Panc1 (cell line): ENCODE results near the gene CNEP1R1. TPM values are rescaled to one million over a fixed set of nuclear protein-coding genes. Genes with fewer than 3 reads are reported as not detected.

Experiments used
- ATAC-seq: fragments of 200-7000 bp; cut with Tn5 transposase; 2 replicates; pipeline ENCODE4 v1.9.1; 2020; ENCODE audit warnings: mild to moderate bottlenecking, moderate library complexity
- BruUV-seq: library from RNA; stranded (reverse); fragments of 400-500 nt; replicated peaks from 2 replicates; lab custom pipeline; 2021; lab: Mats Ljungman, UMichigan
- CTCF ChIA-PET: fragments of 300-600 bp; sonication (Branson Sonifier 250); formaldehyde crosslinking; loops from one replicate; lab custom pipeline; 2022; ENCODE audit warnings: antibody characterized with exemption; lab: Charles Lee
- POLR2A ChIA-PET: fragments of 300-600 bp; sonication (Branson Sonifier 250); formaldehyde crosslinking; loops from one replicate; lab custom pipeline; 2022; ENCODE audit warnings: antibody characterized with exemption; lab: Charles Lee
- DNase-seq: peaks from one replicate; pipeline ENCODE4 v3.0.0-alpha.2; 2010; ENCODE audit warnings: low read depth, low spot score
- H3K27ac ChIP-seq: 2 replicates; pipeline ENCODE4 v1.5.1; 2011; ENCODE audit warnings: mild to moderate bottlenecking, low read length, inconsistent platforms
- H3K27me3 ChIP-seq: fragments of 200-500 bp; sonication (Bioruptor generic); 2 replicates; pipeline ENCODE4 v1.6.0; 2014; ENCODE audit warnings: low read length, inconsistent platforms; ENCODE audit not compliant: control insufficient read depth, insufficient read depth
- H3K36me3 ChIP-seq: fragments of 200-500 bp; sonication (Bioruptor generic); 2 replicates; pipeline ENCODE4 v1.5.1; 2014; ENCODE audit warnings: inconsistent platforms, mild to moderate bottlenecking, low read length, moderate library complexity; ENCODE audit not compliant: control insufficient read depth, insufficient read depth
- H3K4me1 ChIP-seq: 2 replicates; pipeline ENCODE4 v1.5.1; 2011; ENCODE audit warnings: inconsistent platforms, mild to moderate bottlenecking, low read length, moderate library complexity; ENCODE audit not compliant: control insufficient read depth, insufficient read depth
- H3K4me3 ChIP-seq, 2 experiments: 2 replicates each; pipeline ENCODE4 v1.5.1; 2011 to 2012; ENCODE audit warnings: low read depth in 2 of 2, low read length in 2 of 2, mild to moderate bottlenecking in 2 of 2, inconsistent platforms in 1 of 2, moderate library complexity in 1 of 2
- H3K9me3 ChIP-seq: fragments of 200-500 bp; sonication (Bioruptor generic); 2 replicates; pipeline ENCODE4 v1.5.1; 2014; ENCODE audit warnings: low read depth, mild to moderate bottlenecking, inconsistent platforms, low read length, moderate library complexity; ENCODE audit not compliant: control insufficient read depth, insufficient read depth
- POLR2AphosphoS5 ChIP-seq: IDR thresholded peaks from 2 replicates; pipeline ENCODE4 v1.6.1; 2012; ENCODE audit warnings: mild to moderate bottlenecking, low read depth, low read length, moderate library complexity
- REST ChIP-seq, 2 experiments: IDR thresholded peaks; 2 replicates each; pipeline ENCODE4 v1.6.1; 2011 to 2012; ENCODE audit warnings: low read depth in 2 of 2, control low read depth in 1 of 2, low read length in 1 of 2, mild to moderate bottlenecking in 1 of 2, moderate library complexity in 1 of 2; ENCODE audit not compliant: insufficient read depth in 1 of 2
- SIN3A ChIP-seq: IDR thresholded peaks from 2 replicates; pipeline ENCODE4 v1.6.1; 2012; ENCODE audit warnings: low read depth, mild to moderate bottlenecking, low read length, moderate library complexity, borderline replicate concordance; ENCODE audit not compliant: insufficient read depth
- TCF7L2 ChIP-seq: IDR thresholded peaks from 2 replicates; pipeline ENCODE4 v1.6.1; 2011; ENCODE audit warnings: mild to moderate bottlenecking, low read depth, low read length, inconsistent platforms
- in situ Hi-C: cut with HindIII; loops from 2 replicates; pipeline ENCODE4 v1.10.0; 2016; ENCODE audit warnings: low sequenced_read_pairs, low pct_unique_long_range_greater_than_20kb
- intact Hi-C: fragments of 100-400 bp; cut with micrococcal nuclease; formaldehyde crosslinking; loops from one replicate; pipeline ENCODE4 v1.10.0; 2022; ENCODE audit not compliant: unreplicated experiment
- total RNA-seq: library from RNA; stranded (reverse); gene quantifications from one replicate; pipeline ENCODE4 v1.2.1, GENCODE V29; 2021; ENCODE audit not compliant: unreplicated experiment
- TF ChIP-seq, protein P1 (sequence below): fragments of 450-650 bp; IDR thresholded peaks from 2 replicates; pipeline ENCODE4 v1.5.1; 2017; ENCODE audit warnings: mild to moderate bottlenecking

The CNEP1R1 gene
- total RNA-seq, 1 experiment from 2014 or later = 22.0 TPM

- Histone ChIP-seq H3K9me3 (no peaks in the 10 kb centered on the region), H3K27ac (no peak overlapping the region), H3K36me3 (no peaks in the 10 kb centered on the region), H3K4me1 (no peaks in the 10 kb centered on the region), H3K27me3 (no peaks in the 10 kb centered on the region), H3K4me3 (no peak overlapping the region)
- no peak for DNase-seq
- no peak for ATAC-seq
- BruUV-seq = no TSS peak
- POLR2A ChIA-PET = no interaction called here
- CTCF ChIA-PET = no interaction called here
- TF ChIP-seq TCF7L2 (no peak), REST (IDR thresholded peaks at IDR 0.05; ENCODE audit: insufficient read depth in 1 of 2, low read depth in 2 of 2, low read length in 1 of 2) (no peak), POLR2AphosphoS5 (no peak), SIN3A (no peak)
- TF ChIP-seq, protein P1, sequence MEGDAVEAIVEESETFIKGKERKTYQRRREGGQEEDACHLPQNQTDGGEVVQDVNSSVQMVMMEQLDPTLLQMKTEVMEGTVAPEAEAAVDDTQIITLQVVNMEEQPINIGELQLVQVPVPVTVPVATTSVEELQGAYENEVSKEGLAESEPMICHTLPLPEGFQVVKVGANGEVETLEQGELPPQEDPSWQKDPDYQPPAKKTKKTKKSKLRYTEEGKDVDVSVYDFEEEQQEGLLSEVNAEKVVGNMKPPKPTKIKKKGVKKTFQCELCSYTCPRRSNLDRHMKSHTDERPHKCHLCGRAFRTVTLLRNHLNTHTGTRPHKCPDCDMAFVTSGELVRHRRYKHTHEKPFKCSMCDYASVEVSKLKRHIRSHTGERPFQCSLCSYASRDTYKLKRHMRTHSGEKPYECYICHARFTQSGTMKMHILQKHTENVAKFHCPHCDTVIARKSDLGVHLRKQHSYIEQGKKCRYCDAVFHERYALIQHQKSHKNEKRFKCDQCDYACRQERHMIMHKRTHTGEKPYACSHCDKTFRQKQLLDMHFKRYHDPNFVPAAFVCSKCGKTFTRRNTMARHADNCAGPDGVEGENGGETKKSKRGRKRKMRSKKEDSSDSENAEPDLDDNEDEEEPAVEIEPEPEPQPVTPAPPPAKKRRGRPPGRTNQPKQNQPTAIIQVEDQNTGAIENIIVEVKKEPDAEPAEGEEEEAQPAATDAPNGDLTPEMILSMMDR = no peak
- intact Hi-C loops = no loop called here
- in situ Hi-C loops = no loop called here
Measured at GRCh38 chr16:50056226-50056625, 31.2 kb downstream of the CNEP1R1 start.

GRCh38 chr16:50058091-50058771 lies 33.2 kb downstream of the CNEP1R1 start:
- no TSS peak for BruUV-seq
- H3K27me3 ChIP-seq = no peaks in the 10 kb centered on the region
- TF ChIP-seq REST (IDR thresholded peaks at IDR 0.05; ENCODE audit: insufficient read depth in 1 of 2, low read depth in 2 of 2, low read length in 1 of 2) = no peak
- TF ChIP-seq, protein P1 = no peak
- in situ Hi-C loops = no loop called here
- ChIA-PET CTCF (no interaction called here), POLR2A (no interaction called here)
- intact Hi-C loops = no loop called here
- no peak for DNase-seq
- H3K27ac ChIP-seq = no peak overlapping the region
- H3K36me3 ChIP-seq = no peaks in the 10 kb centered on the region
- no peaks in the 10 kb centered on the region for H3K9me3 ChIP-seq
- no peak for ATAC-seq
- no peak overlapping the region for H3K4me3 ChIP-seq
- H3K4me1 ChIP-seq = no peaks in the 10 kb centered on the region
